SK-N-SH (cell line): ENCODE results near the gene CXorf65. TPM values are rescaled to one million over a fixed set of nuclear protein-coding genes. Genes with fewer than 3 reads are reported as not detected.
A peak's percentile ranks its signal among the peaks of the same experiment; 100 is the strongest.

ENCODE experiments used
- CTCF ChIA-PET: fragments of 300-600, 350-600 bp; formaldehyde crosslinking; extraction: SDS; loops from one replicate; lab custom pipeline; 2021; lab: Yijun Ruan, JAX
- POLR2A ChIA-PET: fragments of 350-600 bp; sonication (Branson Sonifier 250); formaldehyde crosslinking; extraction: SDS; loops from one replicate; lab custom pipeline; 2020; ENCODE audit warnings: antibody characterized with exemption, inconsistent platforms; lab: Yijun Ruan, JAX
- DNase-seq: peaks from one replicate; pipeline ENCODE4 v3.0.0; 2012
- H2AFZ ChIP-seq: fragments of 200-600 bp; sonication (generic); 2 replicates; pipeline ENCODE4 v1.8.1; 2016; ENCODE audit warnings: antibody characterized with exemption, mild to moderate bottlenecking, low read depth
- H3F3A ChIP-seq: fragments of 200-600 bp; sonication (generic); replicated peaks from 2 replicates; pipeline ENCODE3; 2016; ENCODE audit warnings: antibody characterized with exemption, mild to moderate bottlenecking; ENCODE audit not compliant: insufficient read depth
- H3K27ac ChIP-seq, 2 experiments: fragments of 200-500 bp in 1 of 2; fragments of 200-600 bp in 1 of 2; sonication (Bioruptor generic) in 1 of 2; sonication (generic), shearing (Covaris generic) in 1 of 2; 2 replicates each; pipeline versions ENCODE4 v1.5.1 to v1.6.1; 2014 to 2016; ENCODE audit warnings: low read depth in 2 of 2, inconsistent platforms in 1 of 2, low read length in 1 of 2, mild to moderate bottlenecking in 1 of 2, mixed read lengths in 1 of 2
- H3K27me3 ChIP-seq: fragments of 200-600 bp; sonication (generic), shearing (Covaris generic); 2 replicates; pipeline ENCODE4 v1.6.1; 2016; ENCODE audit warnings: mixed run types; ENCODE audit not compliant: insufficient read depth
- H3K36me3 ChIP-seq, 2 experiments: fragments of 200-500 bp in 1 of 2; fragments of 200-600 bp in 1 of 2; sonication (Bioruptor generic) in 1 of 2; sonication (generic) in 1 of 2; replicated peaks in 1 of 2; 2 replicates each; pipeline versions ENCODE3 to v1.5.1; 2014 to 2016; ENCODE audit warnings: low read length in 1 of 2, mild to moderate bottlenecking in 1 of 2; ENCODE audit not compliant: insufficient read depth in 2 of 2, control insufficient read depth in 1 of 2
- H3K4me1 ChIP-seq, 2 experiments: fragments of 200-500 bp in 1 of 2; fragments of 200-600 bp in 1 of 2; sonication (Bioruptor generic) in 1 of 2; sonication (generic), shearing (Covaris generic) in 1 of 2; 2 replicates each; pipeline versions ENCODE4 v1.5.1 to v1.6.1; 2014 to 2016; ENCODE audit warnings: low read depth in 1 of 2, low read length in 1 of 2, mixed run types in 1 of 2; ENCODE audit not compliant: insufficient read depth in 2 of 2, control insufficient read depth in 1 of 2
- H3K4me2 ChIP-seq: fragments of 200-600 bp; sonication (generic), shearing (Covaris generic); 2 replicates; pipeline ENCODE4 v1.6.1; 2017; ENCODE audit warnings: mixed run types
- H3K4me3 ChIP-seq, 2 experiments: fragments of 200-500 bp in 1 of 2; fragments of 200-600 bp in 1 of 2; sonication (Bioruptor generic) in 1 of 2; sonication (generic), shearing (Covaris generic) in 1 of 2; 2 replicates each; pipeline versions ENCODE4 v1.5.1 to v1.8.1; 2014 to 2016; ENCODE audit warnings: low read depth in 2 of 2, inconsistent platforms in 1 of 2, low read length in 1 of 2, mild to moderate bottlenecking in 1 of 2, mixed read lengths in 1 of 2, moderate library complexity in 1 of 2
- H3K79me2 ChIP-seq: fragments of 200-600 bp; sonication (generic); 2 replicates; pipeline ENCODE4 v1.8.1; 2017; ENCODE audit warnings: mild to moderate bottlenecking; ENCODE audit not compliant: insufficient read depth
- H3K9ac ChIP-seq: fragments of 200-600 bp; sonication (generic); 2 replicates; pipeline ENCODE4 v1.6.1; 2017; ENCODE audit warnings: mixed run types
- H3K9me2 ChIP-seq: fragments of 200-600 bp; sonication (generic); 2 replicates; pipeline ENCODE4 v1.6.1; 2017; ENCODE audit warnings: mixed run types
- H3K9me3 ChIP-seq: fragments of 200-600 bp; sonication (generic); 2 replicates; pipeline ENCODE4 v1.6.1; 2017; ENCODE audit warnings: mixed run types, mild to moderate bottlenecking, moderate library complexity
- H4K20me1 ChIP-seq: fragments of 200-600 bp; sonication (generic); 2 replicates; pipeline ENCODE4 v1.6.1; 2017; ENCODE audit warnings: mild to moderate bottlenecking, mixed run types; ENCODE audit not compliant: insufficient read depth
- CHD2 ChIP-seq: fragments of 150-350 bp; IDR thresholded peaks from 2 replicates; pipeline ENCODE4 v1.6.1; 2018; ENCODE audit warnings: low read length; ENCODE audit not compliant: partially characterized antibody
- EP300 ChIP-seq, 2 experiments: IDR thresholded peaks; 2 replicates each; pipeline versions ENCODE4 v1.4.0 to v1.6.1; 2012; ENCODE audit warnings: borderline replicate concordance in 1 of 2, low read depth in 1 of 2, low read length in 1 of 2
- GABPA ChIP-seq: IDR thresholded peaks from 2 replicates; pipeline ENCODE4 v1.4.0; 2012; ENCODE audit warnings: low read depth, mild to moderate bottlenecking
- GATA2 ChIP-seq: sonication (generic); formaldehyde crosslinking; IDR thresholded peaks from 2 replicates; pipeline ENCODE4 v1.5.0; 2020; ENCODE audit warnings: mild to moderate bottlenecking, missing genetic modification reagents
- JUND ChIP-seq: IDR thresholded peaks from 2 replicates; pipeline ENCODE4 v1.4.0; 2012
- MEF2A ChIP-seq: IDR thresholded peaks from 2 replicates; pipeline ENCODE4 v1.4.0; 2012; ENCODE audit warnings: low read depth, borderline replicate concordance
- MXI1 ChIP-seq: IDR thresholded peaks from 2 replicates; pipeline ENCODE4 v1.6.1; 2012; ENCODE audit warnings: mild to moderate bottlenecking, low read depth, low read length, improper control_type of control experiment
- NFIC ChIP-seq: IDR thresholded peaks from 2 replicates; pipeline ENCODE4 v1.4.0; 2012; ENCODE audit warnings: borderline replicate concordance
- NRF1 ChIP-seq: IDR thresholded peaks from 2 replicates; pipeline ENCODE4 v1.6.1; 2012; ENCODE audit warnings: low read depth, mild to moderate bottlenecking, low read length
- POLR2AphosphoS5 ChIP-seq: IDR thresholded peaks from 2 replicates; pipeline ENCODE4 v1.6.1; 2012; ENCODE audit warnings: low read depth, low read length
- RAD21 ChIP-seq: IDR thresholded peaks from 2 replicates; pipeline ENCODE4 v1.6.1; 2012; ENCODE audit warnings: mild to moderate bottlenecking, low read length
- SIN3A ChIP-seq: IDR thresholded peaks from 2 replicates; pipeline ENCODE4 v1.6.1; 2012; ENCODE audit warnings: low read depth, mild to moderate bottlenecking, low read length, moderate library complexity, borderline replicate concordance
- SMC3 ChIP-seq: IDR thresholded peaks from 2 replicates; pipeline ENCODE4 v1.6.1; 2012; ENCODE audit warnings: low read depth, low read length, improper control_type of control experiment
- TEAD4 ChIP-seq: IDR thresholded peaks from 2 replicates; pipeline ENCODE4 v1.4.0; 2012; ENCODE audit warnings: mild to moderate bottlenecking, borderline replicate concordance; ENCODE audit not compliant: insufficient read depth
- YY1 ChIP-seq: IDR thresholded peaks from 2 replicates; pipeline ENCODE4 v1.4.0; 2012; ENCODE audit warnings: low read depth, mild to moderate bottlenecking
- WGBS: methylation state at CpG from one replicate; pipeline ENCODE4 v1.1.6; 2017; ENCODE audit warnings: low lambda C conversion rate; 5-methylcytosine and 5-hydroxymethylcytosine counted together
- polyA plus RNA-seq, 3 experiments: library from polyadenylated mRNA; depleted of rRNA; stranded (reverse); fragments of >200 nt; gene quantifications; 2 replicates each; pipeline ENCODE4 v1.2.3, GENCODE V29; 2012
- TF ChIP-seq, protein P1 (sequence below): IDR thresholded peaks from 2 replicates; pipeline ENCODE4 v1.4.0; 2012; ENCODE audit warnings: low read depth
- TF ChIP-seq, protein P2 (sequence below): IDR thresholded peaks from 2 replicates; pipeline ENCODE4; 2012
- TF ChIP-seq, protein P3 (sequence below): IDR thresholded peaks from 2 replicates; pipeline ENCODE4 v1.4.0; 2012; ENCODE audit warnings: low read depth, borderline replicate concordance
- TF ChIP-seq, protein P4 (sequence below): fragments of 150-350 bp; IDR thresholded peaks from 2 replicates; pipeline ENCODE4 v1.6.1; 2016; ENCODE audit warnings: mild to moderate bottlenecking, low read depth, low read length

The CXorf65 gene
- polyA plus RNA-seq, 1 of the 3 experiments (the other 2 are of a cell fraction): not detected

DNA sequence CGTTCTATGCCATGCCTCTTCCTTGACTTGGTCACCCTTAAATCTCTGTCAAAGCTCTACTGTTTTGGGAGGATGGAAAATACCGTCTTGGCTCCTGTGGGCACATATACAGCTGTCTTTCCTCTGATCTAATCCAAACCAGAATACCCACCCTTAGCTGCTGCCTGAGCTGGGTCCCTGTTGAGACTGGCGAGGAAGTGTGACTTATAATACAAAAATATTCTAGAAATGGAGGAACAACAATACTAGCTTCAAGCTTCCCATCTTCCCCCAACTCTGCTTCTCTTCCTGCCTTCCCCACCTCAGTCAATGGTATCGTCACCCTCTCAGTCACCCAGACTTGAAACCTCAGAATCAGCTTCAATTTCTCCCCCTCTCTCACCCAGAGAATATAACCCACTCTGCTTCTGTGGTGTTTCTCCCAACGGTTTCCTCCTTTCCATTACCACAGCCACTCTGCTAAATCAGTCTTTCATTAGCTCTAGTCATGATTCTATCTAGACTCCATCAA, 5.4 kb upstream of the CXorf65 start:
- no peaks in the 10 kb centered on the region; the same call in 1 of the 2 replicates for H3K27me3 ChIP-seq
- POLR2A ChIA-PET: interaction anchor here (1.4 kb wide), 1 partner anchor 9 kb away, joined by 5 read pairs; no protein-coding TSS in a partner anchor
- H2AFZ ChIP-seq: 0 out of 2 replicates have a peak overlapping the region, but pooled peaks have one; percentile 35
- no peak overlapping the region for H3K4me2 ChIP-seq
- no peaks in the 10 kb centered on the region for H3K9me3 ChIP-seq
- H3K4me1 ChIP-seq: peaks cover 0 to 4% of the 10 kb centered on the region in 2 experiments; a peak in 1 of 4 replicates
- DNase-seq: no peak
- H4K20me1 ChIP-seq: no peaks in the 10 kb centered on the region
- no peaks in the 10 kb centered on the region for H3F3A ChIP-seq
- H3K79me2 ChIP-seq: no peaks in the 10 kb centered on the region
- no peak overlapping the region for H3K4me3 ChIP-seq
- no peaks in the 10 kb centered on the region for H3K9me2 ChIP-seq
- H3K27ac ChIP-seq: no peak overlapping the region
- no peaks in the 10 kb centered on the region for H3K36me3 ChIP-seq
- no peak overlapping the region for H3K9ac ChIP-seq
- 34% methylated on average over 5 of the region's 5 CpGs for WGBS
- TF ChIP-seq TEAD4 (no peak), NFIC (no peak), POLR2AphosphoS5 (no peak), RAD21 (no peak), MXI1 (no peak), SMC3 (no peak), SIN3A (no peak), EP300 (IDR thresholded peaks at IDR 0.05; ENCODE audit: borderline replicate concordance in 1 of 2, low read depth in 1 of 2, low read length in 1 of 2) (no peak), CHD2 (no peak), JUND (no peak), MEF2A (no peak), GABPA (no peak), NRF1 (no peak), GATA2 (CRISPR knock-in tag) (no peak), YY1 (no peak)
- TF ChIP-seq, protein P1, sequence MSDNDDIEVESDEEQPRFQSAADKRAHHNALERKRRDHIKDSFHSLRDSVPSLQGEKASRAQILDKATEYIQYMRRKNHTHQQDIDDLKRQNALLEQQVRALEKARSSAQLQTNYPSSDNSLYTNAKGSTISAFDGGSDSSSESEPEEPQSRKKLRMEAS: no peak
- TF ChIP-seq, protein P2, sequence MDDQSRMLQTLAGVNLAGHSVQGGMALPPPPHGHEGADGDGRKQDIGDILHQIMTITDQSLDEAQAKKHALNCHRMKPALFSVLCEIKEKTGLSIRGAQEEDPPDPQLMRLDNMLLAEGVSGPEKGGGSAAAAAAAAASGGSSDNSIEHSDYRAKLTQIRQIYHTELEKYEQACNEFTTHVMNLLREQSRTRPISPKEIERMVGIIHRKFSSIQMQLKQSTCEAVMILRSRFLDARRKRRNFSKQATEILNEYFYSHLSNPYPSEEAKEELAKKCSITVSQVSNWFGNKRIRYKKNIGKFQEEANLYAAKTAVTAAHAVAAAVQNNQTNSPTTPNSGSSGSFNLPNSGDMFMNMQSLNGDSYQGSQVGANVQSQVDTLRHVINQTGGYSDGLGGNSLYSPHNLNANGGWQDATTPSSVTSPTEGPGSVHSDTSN: no peak
- TF ChIP-seq, protein P3, sequence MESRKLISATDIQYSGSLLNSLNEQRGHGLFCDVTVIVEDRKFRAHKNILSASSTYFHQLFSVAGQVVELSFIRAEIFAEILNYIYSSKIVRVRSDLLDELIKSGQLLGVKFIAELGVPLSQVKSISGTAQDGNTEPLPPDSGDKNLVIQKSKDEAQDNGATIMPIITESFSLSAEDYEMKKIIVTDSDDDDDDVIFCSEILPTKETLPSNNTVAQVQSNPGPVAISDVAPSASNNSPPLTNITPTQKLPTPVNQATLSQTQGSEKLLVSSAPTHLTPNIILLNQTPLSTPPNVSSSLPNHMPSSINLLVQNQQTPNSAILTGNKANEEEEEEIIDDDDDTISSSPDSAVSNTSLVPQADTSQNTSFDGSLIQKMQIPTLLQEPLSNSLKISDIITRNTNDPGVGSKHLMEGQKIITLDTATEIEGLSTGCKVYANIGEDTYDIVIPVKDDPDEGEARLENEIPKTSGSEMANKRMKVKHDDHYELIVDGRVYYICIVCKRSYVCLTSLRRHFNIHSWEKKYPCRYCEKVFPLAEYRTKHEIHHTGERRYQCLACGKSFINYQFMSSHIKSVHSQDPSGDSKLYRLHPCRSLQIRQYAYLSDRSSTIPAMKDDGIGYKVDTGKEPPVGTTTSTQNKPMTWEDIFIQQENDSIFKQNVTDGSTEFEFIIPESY: no peak
- TF ChIP-seq, protein P4, sequence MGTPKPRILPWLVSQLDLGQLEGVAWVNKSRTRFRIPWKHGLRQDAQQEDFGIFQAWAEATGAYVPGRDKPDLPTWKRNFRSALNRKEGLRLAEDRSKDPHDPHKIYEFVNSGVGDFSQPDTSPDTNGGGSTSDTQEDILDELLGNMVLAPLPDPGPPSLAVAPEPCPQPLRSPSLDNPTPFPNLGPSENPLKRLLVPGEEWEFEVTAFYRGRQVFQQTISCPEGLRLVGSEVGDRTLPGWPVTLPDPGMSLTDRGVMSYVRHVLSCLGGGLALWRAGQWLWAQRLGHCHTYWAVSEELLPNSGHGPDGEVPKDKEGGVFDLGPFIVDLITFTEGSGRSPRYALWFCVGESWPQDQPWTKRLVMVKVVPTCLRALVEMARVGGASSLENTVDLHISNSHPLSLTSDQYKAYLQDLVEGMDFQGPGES: no peak
- CTCF ChIA-PET: interaction anchor here (1.1 to 1.2 kb wide), 3 partner anchors 10 to 18 kb away, joined by 4 to 5 read pairs (median 4); no protein-coding TSS in a partner anchor
